ENCODE results near the gene VPS13C. TPM values are rescaled to one million over a fixed set of nuclear protein-coding genes. Genes with fewer than 3 reads are reported as not detected.

VPS13C gene
- total RNA-seq, 1 donor from 2014 or later = 60.2 TPM

- Mint-ChIP-seq H3K4me1 (ENCODE audit: unreplicated experiment) (no peaks in the 10 kb centered on the region), H3K27me3 (ENCODE audit: unreplicated experiment) (no peaks in the 10 kb centered on the region), H3K27ac (ENCODE audit: unreplicated experiment) (no peak overlapping the region), H3K36me3 (ENCODE audit: unreplicated experiment) (peaks cover 20% of the 10 kb centered on the region), H3K4me3 (ENCODE audit: unreplicated experiment) (no peak overlapping the region), H3K9me3 (ENCODE audit: unreplicated experiment) (no peaks in the 10 kb centered on the region)
- no peak for TF ChIP-seq CTCF (IDR thresholded peaks at IDR 0.05)
- no peak for DNase-seq (ENCODE audit: extremely low spot score, unreplicated experiment)
Observed at GRCh38 chr15:61857169-61857829, 202.9 kb downstream of the VPS13C start.

GRCh38 chr15:61856295-61856694 lies 204.0 kb downstream of the VPS13C start:
- Mint-ChIP-seq H3K4me1 (ENCODE audit: unreplicated experiment) (no peaks in the 10 kb centered on the region), H3K36me3 (ENCODE audit: unreplicated experiment) (peaks cover 28% of the 10 kb centered on the region), H3K9me3 (ENCODE audit: unreplicated experiment) (no peaks in the 10 kb centered on the region), H3K27me3 (ENCODE audit: unreplicated experiment) (no peaks in the 10 kb centered on the region), H3K27ac (ENCODE audit: unreplicated experiment) (no peak overlapping the region), H3K4me3 (ENCODE audit: unreplicated experiment) (no peak overlapping the region)
- no peak for TF ChIP-seq CTCF (IDR thresholded peaks at IDR 0.05)
- DNase-seq (ENCODE audit: extremely low spot score, unreplicated experiment) = no peak

GRCh38 chr15:61853195-61853594 lies 207.1 kb downstream of the VPS13C start:
- no peak for TF ChIP-seq CTCF (IDR thresholded peaks at IDR 0.05)
- Mint-ChIP-seq H3K36me3 (ENCODE audit: unreplicated experiment) (peaks cover 39% of the 10 kb centered on the region), H3K27me3 (ENCODE audit: unreplicated experiment) (no peaks in the 10 kb centered on the region), H3K4me1 (ENCODE audit: unreplicated experiment) (no peaks in the 10 kb centered on the region), H3K4me3 (ENCODE audit: unreplicated experiment) (no peak overlapping the region), H3K9me3 (ENCODE audit: unreplicated experiment) (no peaks in the 10 kb centered on the region), H3K27ac (ENCODE audit: unreplicated experiment) (no peak overlapping the region)
- no peak for DNase-seq (ENCODE audit: extremely low spot score, unreplicated experiment)

- no peak for TF ChIP-seq CTCF (IDR thresholded peaks at IDR 0.05)
- Mint-ChIP-seq H3K27me3 (ENCODE audit: unreplicated experiment) (no peaks in the 10 kb centered on the region), H3K9me3 (ENCODE audit: unreplicated experiment) (no peaks in the 10 kb centered on the region), H3K4me3 (ENCODE audit: unreplicated experiment) (no peak overlapping the region), H3K4me1 (ENCODE audit: unreplicated experiment) (no peaks in the 10 kb centered on the region), H3K27ac (ENCODE audit: unreplicated experiment) (no peak overlapping the region), H3K36me3 (ENCODE audit: unreplicated experiment) (peaks cover 39% of the 10 kb centered on the region)
- DNase-seq (ENCODE audit: extremely low spot score, unreplicated experiment) = no peak
Observed at GRCh38 chr15:61851955-61852354, 208.3 kb downstream of the VPS13C start.

- no peaks in the 10 kb centered on the region for H3K4me1 Mint-ChIP-seq (ENCODE audit: unreplicated experiment)
- no peak overlapping the region for H3K4me3 Mint-ChIP-seq (ENCODE audit: unreplicated experiment)
- no peak for TF ChIP-seq CTCF (IDR thresholded peaks at IDR 0.05)
- no peak overlapping the region for H3K27ac Mint-ChIP-seq (ENCODE audit: unreplicated experiment)
- H3K9me3 Mint-ChIP-seq (ENCODE audit: unreplicated experiment) = no peaks in the 10 kb centered on the region
- H3K27me3 Mint-ChIP-seq (ENCODE audit: unreplicated experiment) = peaks cover 13% of the 10 kb centered on the region
- H3K36me3 Mint-ChIP-seq (ENCODE audit: unreplicated experiment) = peaks cover 39% of the 10 kb centered on the region
- DNase-seq (ENCODE audit: extremely low spot score, unreplicated experiment) = no peak
Observed at GRCh38 chr15:61849447-61849846, 210.8 kb downstream of the VPS13C start.

All from osteocyte (in vitro differentiated cells).